ENCODE results near the gene CHAF1A.

DNA sequence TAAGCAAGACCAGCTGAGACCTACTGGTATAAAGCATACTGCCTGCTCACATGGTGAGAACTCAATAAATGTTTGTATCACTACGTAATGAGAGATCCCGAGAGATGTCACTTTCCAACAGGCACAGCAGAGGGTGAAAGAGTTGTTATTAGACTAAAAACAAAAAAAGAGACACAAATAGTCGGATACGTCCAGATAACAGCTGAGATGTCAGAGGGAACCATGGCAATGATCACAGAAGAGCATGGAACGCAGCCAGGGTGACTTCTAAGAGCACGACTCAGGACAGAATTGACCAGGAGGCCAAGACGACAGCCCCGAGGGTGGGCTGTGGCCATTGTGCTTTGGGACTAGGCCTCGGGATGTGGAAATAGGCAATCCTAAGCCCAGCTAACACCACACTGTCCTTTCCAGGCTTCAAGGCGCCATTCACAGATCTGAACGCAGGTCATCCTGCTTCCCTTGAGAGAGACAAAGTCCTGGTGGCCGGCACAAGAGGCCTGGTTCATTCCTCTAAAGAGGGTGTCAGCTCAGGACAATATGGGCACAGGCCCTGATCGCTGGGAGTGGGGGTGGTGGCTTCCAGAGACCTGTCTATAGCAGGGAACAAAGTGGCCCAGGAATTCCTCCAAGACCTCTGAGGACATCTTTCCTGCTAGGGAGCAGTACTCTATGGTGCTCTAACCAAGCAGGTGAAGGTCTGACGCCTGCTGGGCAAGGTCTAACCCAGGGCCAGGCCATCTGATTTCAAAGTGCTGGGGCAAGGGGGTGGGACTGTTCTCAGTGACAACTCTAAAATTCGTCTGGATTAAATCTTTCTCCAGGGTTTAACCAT is 5.3 kb upstream of the CHAF1A start:
- no peak for TF ChIP-seq POLR2A (IDR thresholded peaks at IDR 0.05)
- TF ChIP-seq, protein P1, sequence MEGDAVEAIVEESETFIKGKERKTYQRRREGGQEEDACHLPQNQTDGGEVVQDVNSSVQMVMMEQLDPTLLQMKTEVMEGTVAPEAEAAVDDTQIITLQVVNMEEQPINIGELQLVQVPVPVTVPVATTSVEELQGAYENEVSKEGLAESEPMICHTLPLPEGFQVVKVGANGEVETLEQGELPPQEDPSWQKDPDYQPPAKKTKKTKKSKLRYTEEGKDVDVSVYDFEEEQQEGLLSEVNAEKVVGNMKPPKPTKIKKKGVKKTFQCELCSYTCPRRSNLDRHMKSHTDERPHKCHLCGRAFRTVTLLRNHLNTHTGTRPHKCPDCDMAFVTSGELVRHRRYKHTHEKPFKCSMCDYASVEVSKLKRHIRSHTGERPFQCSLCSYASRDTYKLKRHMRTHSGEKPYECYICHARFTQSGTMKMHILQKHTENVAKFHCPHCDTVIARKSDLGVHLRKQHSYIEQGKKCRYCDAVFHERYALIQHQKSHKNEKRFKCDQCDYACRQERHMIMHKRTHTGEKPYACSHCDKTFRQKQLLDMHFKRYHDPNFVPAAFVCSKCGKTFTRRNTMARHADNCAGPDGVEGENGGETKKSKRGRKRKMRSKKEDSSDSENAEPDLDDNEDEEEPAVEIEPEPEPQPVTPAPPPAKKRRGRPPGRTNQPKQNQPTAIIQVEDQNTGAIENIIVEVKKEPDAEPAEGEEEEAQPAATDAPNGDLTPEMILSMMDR (IDR thresholded peaks at IDR 0.05): no peak

Measured in tibial nerve (tissue), 3 donors.